HFFc6 (cell line): ENCODE data around the gene FGFR3. TPM values are rescaled to one million over a fixed set of nuclear protein-coding genes. Genes with fewer than 3 reads are reported as not detected.

Experiments used
- DNase-seq: peaks from one replicate; pipeline ENCODE4 v3.0.0-alpha.2; 2018
- H3K27ac Mint-ChIP-seq: 2 replicates; pipeline ENCODE4 v1.8.0; 2020; ENCODE audit warnings: mild to moderate bottlenecking, mixed read lengths
- H3K27me3 Mint-ChIP-seq: 2 replicates; pipeline ENCODE4 v1.8.0; 2021; ENCODE audit warnings: mild to moderate bottlenecking, moderate library complexity, mixed read lengths; ENCODE audit not compliant: insufficient read depth
- H3K36me3 Mint-ChIP-seq: 2 replicates; pipeline ENCODE4 v1.8.0; 2021; ENCODE audit warnings: low read depth, mixed read lengths
- H3K4me1 Mint-ChIP-seq: 2 replicates; pipeline ENCODE4 v1.8.0; 2020; ENCODE audit warnings: low read depth, mixed read lengths
- H3K4me3 Mint-ChIP-seq: 2 replicates; pipeline ENCODE4 v1.8.0; 2020; ENCODE audit warnings: mild to moderate bottlenecking, moderate library complexity, mixed read lengths
- H3K9me3 Mint-ChIP-seq: 2 replicates; pipeline ENCODE4 v1.8.0; 2020; ENCODE audit warnings: mild to moderate bottlenecking, mixed read lengths
- CTCF ChIP-seq: fragments of 200-600 bp; sonication (generic); IDR thresholded peaks from 2 replicates; pipeline ENCODE4 v1.5.0; 2021; ENCODE audit warnings: antibody characterized with exemption, mild to moderate bottlenecking
- total RNA-seq, 6 experiments: library from RNA; stranded (reverse); fragmentation: NEBNext Ultra II Directional; extraction: Animal tissue kit (Norgen Biotek cat#: 25700); gene quantifications; 2 replicates in 1 of 6; 3 replicates in 5 of 6; pipeline ENCODE4 v1.2.3, GENCODE V29; 2021

The FGFR3 gene
- total RNA-seq, 6 experiments from 2014 or later = 0.59 to 1.6 (median 0.75) TPM

- Mint-ChIP-seq H3K9me3 (no peaks in the 10 kb centered on the region), H3K4me3 (no peak overlapping the region), H3K4me1 (peaks cover 27% of the 10 kb centered on the region), H3K27ac (peak overlapping the region; percentile 21; the same call in 1 of the 2 replicates), H3K27me3 (peaks cover 2% of the 10 kb centered on the region; the same call in 1 of the 2 replicates), H3K36me3 (peaks cover 20% of the 10 kb centered on the region)
- TF ChIP-seq CTCF = no peak
- DNase-seq = no peak
These were observed 58.7 kb downstream of the FGFR3 start for GRCh38 chr4:1851575-1852410.

- H3K4me1 Mint-ChIP-seq = peaks cover 35% of the 10 kb centered on the region
- no peak for TF ChIP-seq CTCF
- peaks cover 13% of the 10 kb centered on the region for H3K36me3 Mint-ChIP-seq
- H3K27me3 Mint-ChIP-seq = peaks cover 2% of the 10 kb centered on the region; the same call in 1 of the 2 replicates
- DNase-seq = no peak
- no peaks in the 10 kb centered on the region for H3K9me3 Mint-ChIP-seq
- peak overlapping the region; percentile 54 for H3K27ac Mint-ChIP-seq
- H3K4me3 Mint-ChIP-seq = no peak overlapping the region
These were observed 60.0 kb downstream of the FGFR3 start for GRCh38 chr4:1852904-1853623.

- Mint-ChIP-seq H3K36me3 (peaks cover 13% of the 10 kb centered on the region), H3K4me1 (peaks cover 41% of the 10 kb centered on the region), H3K27ac (peak overlapping the region; percentile 74), H3K9me3 (no peaks in the 10 kb centered on the region), H3K27me3 (peaks cover 3% of the 10 kb centered on the region), H3K4me3 (peak overlapping the region; percentile 87)
- DNase-seq = no peak
- no peak for TF ChIP-seq CTCF
These were observed 61.7 kb downstream of the FGFR3 start for GRCh38 chr4:1854752-1855151.

GRCh38 chr4:1855333-1856070 lies 62.4 kb downstream of the FGFR3 start:
- Mint-ChIP-seq H3K9me3 (no peaks in the 10 kb centered on the region), H3K36me3 (peaks cover 13% of the 10 kb centered on the region), H3K27ac (peak overlapping the region; percentile 74), H3K4me1 (peaks cover 41% of the 10 kb centered on the region), H3K27me3 (peaks cover 3% of the 10 kb centered on the region), H3K4me3 (peak overlapping the region; percentile 87)
- DNase-seq = no peak
- TF ChIP-seq CTCF = no peak

- peak; percentile 38 for TF ChIP-seq CTCF
- H3K27ac Mint-ChIP-seq = peak within 1 kb of the TSS; percentile 79
- H3K27me3 Mint-ChIP-seq = peaks cover 1% of the 10 kb centered on the region; the same call in 1 of the 2 replicates
- H3K4me1 Mint-ChIP-seq = peaks cover 41% of the 10 kb centered on the region
- peak within 1 kb of the TSS; percentile 89 for H3K4me3 Mint-ChIP-seq
- peaks cover 13% of the 10 kb centered on the region for H3K36me3 Mint-ChIP-seq
- DNase-seq = peak; percentile 91
- H3K9me3 Mint-ChIP-seq = no peaks in the 10 kb centered on the region
These were observed 63.2 kb downstream of the FGFR3 start, which contains the start of gene LETM1 for GRCh38 chr4:1856071-1856942. TSS of gene LETM1 (minus strand) at chr4:1856156. CDS start at chr4:1855950, 206 bp downstream.
